ENCODE measurements around the gene ZNF273. TPM values are rescaled to one million over a fixed set of nuclear protein-coding genes. Genes with fewer than 3 reads are reported as not detected.
"Not testable (repeated sequence)": the region's sequence is repeated elsewhere in the genome, so short reads cannot be mapped to it uniquely, and the experiment has no call there.

ZNF273 gene
- total RNA-seq, 1 donor from 2014 or later, result 2.6 TPM

DNA sequence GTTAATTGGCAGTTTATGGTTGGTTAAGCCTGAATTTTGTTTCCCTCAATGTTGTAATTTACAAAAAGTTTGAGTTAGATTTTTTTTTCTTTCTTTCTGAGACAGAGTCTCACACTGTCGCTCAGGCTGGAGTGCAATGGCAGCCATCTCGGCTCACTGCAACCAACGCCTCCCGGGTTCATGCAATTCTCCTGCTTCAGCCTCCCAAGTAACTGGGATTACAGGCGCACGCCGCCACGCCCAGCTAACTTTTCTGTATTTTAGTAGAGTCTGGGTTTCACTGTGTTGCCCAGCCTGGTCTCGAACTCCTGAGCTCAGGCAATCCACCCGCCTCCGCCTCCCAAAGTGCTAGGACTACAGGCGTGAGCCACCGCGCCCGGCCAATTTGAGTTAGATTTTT is 935 bp downstream of the ZNF273 start:
- H3K36me3 ChIP-seq (ENCODE audit: control insufficient read depth, insufficient read depth, low read length), result no peaks in the 10 kb centered on the region
- no peaks in the 10 kb centered on the region for H3K27me3 ChIP-seq (ENCODE audit: control insufficient read depth, insufficient read depth, low read length)
- no peak for DNase-seq (ENCODE audit: low read depth)
- FAIRE-seq, result no peak
- TF ChIP-seq, protein P1, sequence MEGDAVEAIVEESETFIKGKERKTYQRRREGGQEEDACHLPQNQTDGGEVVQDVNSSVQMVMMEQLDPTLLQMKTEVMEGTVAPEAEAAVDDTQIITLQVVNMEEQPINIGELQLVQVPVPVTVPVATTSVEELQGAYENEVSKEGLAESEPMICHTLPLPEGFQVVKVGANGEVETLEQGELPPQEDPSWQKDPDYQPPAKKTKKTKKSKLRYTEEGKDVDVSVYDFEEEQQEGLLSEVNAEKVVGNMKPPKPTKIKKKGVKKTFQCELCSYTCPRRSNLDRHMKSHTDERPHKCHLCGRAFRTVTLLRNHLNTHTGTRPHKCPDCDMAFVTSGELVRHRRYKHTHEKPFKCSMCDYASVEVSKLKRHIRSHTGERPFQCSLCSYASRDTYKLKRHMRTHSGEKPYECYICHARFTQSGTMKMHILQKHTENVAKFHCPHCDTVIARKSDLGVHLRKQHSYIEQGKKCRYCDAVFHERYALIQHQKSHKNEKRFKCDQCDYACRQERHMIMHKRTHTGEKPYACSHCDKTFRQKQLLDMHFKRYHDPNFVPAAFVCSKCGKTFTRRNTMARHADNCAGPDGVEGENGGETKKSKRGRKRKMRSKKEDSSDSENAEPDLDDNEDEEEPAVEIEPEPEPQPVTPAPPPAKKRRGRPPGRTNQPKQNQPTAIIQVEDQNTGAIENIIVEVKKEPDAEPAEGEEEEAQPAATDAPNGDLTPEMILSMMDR (IDR thresholded peaks at IDR 0.05; ENCODE audit: insufficient read depth, low read length, severe bottlenecking), result no peak
- H3K4me3 ChIP-seq (ENCODE audit: low read depth, low read length), result peak overlapping the region; percentile 87

DNA sequence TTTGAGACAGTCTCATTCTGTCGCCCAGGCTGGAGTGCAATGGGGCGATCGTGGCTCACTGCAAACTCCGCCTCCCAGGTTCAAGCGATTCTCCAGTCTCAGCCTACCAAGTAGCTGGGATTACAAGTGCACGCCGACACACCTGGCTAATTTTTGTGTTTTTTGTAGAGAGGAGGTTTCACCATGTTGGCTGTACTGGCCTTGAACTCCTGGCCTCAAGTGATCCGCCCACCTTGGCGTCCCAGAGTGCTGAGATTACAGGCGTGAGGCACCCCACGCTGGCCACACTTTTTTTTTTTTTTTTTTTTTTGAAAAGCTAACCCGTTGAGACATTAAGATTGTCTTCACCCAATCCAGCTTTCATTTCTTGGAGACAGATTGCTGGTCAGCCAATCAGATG is 2.1 kb downstream of the ZNF273 start:
- Histone ChIP-seq H3K27me3 (ENCODE audit: control insufficient read depth, insufficient read depth, low read length) (no peaks in the 10 kb centered on the region), H3K36me3 (ENCODE audit: control insufficient read depth, insufficient read depth, low read length) (no peaks in the 10 kb centered on the region), H3K4me3 (ENCODE audit: low read depth, low read length) (no peak overlapping the region)
- TF ChIP-seq, protein P1 (IDR thresholded peaks at IDR 0.05; ENCODE audit: insufficient read depth, low read length, severe bottlenecking), result no peak
- DNase-seq (ENCODE audit: low read depth) (no peak), FAIRE-seq (no peak)

DNA sequence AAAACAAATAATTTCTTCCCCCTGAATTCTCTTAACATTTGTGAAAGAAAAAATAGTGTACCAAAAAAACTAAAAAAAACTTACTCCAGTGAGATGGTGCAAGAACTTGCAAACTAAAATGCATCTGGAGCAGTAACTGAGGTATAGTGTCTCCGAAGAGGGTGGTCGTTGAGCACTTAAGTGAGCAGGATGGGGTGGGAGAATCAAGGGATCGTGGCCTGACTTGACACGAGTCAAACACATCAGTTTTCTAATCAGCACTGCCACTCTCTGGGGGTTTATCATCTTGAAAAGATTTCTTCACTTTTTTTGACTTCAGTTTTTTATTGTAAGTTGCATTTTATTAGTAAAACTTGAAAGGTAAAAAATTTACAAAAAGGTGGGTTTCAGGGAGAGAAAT is 2.5 kb downstream of the ZNF273 start:
- Histone ChIP-seq H3K27me3 (ENCODE audit: control insufficient read depth, insufficient read depth, low read length) (no peaks in the 10 kb centered on the region), H3K36me3 (ENCODE audit: control insufficient read depth, insufficient read depth, low read length) (no peaks in the 10 kb centered on the region), H3K4me3 (ENCODE audit: low read depth, low read length) (no peak overlapping the region)
- FAIRE-seq (no peak), DNase-seq (ENCODE audit: low read depth) (no peak)
- TF ChIP-seq, protein P1 (IDR thresholded peaks at IDR 0.05; ENCODE audit: insufficient read depth, low read length, severe bottlenecking), result no peak

DNA sequence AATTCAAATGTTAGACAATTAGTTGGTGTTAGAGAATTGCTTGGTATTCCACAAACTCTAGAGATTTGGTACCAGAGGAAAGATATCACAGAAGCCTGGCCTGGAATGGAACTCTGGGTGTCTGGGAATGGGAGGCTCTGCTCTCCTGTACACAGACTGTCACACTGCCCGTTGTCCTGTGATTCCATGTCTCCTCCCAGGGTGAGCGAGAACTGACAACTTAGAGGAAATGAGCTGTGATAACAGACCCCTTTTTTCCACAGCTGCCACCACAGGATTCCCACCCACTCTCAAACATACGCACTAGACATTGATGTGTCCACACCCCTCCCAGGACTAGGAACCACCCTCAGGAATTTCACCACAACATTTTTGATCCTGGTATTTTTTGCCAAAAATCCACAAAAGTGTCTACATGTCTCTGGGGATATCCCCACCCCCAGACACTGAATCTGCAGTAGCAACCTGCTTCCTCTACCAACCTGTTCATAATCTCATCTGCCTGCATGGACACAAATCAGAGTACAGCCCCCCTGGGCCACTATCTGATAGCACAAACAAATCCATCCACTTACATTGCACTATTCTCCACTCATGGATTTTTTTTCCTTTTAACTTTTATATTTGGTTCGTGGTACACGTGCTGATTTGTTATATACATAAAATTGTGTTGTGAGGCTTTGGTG is 4.7 kb downstream of the ZNF273 start:
- peak; percentile 43 for FAIRE-seq
- TF ChIP-seq, protein P1 (IDR thresholded peaks at IDR 0.05; ENCODE audit: insufficient read depth, low read length, severe bottlenecking), result no peak
- Histone ChIP-seq H3K27me3 (ENCODE audit: control insufficient read depth, insufficient read depth, low read length) (no peaks in the 10 kb centered on the region), H3K4me3 (ENCODE audit: low read depth, low read length) (no peak overlapping the region), H3K36me3 (ENCODE audit: control insufficient read depth, insufficient read depth, low read length) (no peaks in the 10 kb centered on the region)
- no peak for DNase-seq (ENCODE audit: low read depth)

DNA sequence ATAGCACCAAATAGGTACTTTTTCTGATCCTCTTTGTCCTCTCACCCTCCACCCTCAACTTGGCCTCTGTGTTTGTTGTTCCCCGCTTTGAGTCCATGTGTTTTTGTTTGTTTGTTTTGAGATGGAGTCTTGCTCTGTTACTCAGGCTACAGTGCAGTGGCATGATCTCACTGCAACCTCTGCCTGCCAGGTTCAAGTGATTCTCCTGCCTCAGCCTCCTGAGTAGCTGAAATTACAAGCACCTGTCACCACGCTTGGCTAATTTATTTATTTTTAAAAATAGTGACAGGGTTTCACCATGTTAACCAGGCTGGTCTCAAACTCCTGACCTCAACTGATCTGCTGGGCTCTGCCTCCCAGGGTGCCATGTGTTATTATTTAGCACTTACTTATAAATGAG is 5.3 kb downstream of the ZNF273 start:
- Histone ChIP-seq H3K4me3 (ENCODE audit: low read depth, low read length) (no peak overlapping the region), H3K36me3 (ENCODE audit: control insufficient read depth, insufficient read depth, low read length) (no peaks in the 10 kb centered on the region), H3K27me3 (ENCODE audit: control insufficient read depth, insufficient read depth, low read length) (no peaks in the 10 kb centered on the region)
- TF ChIP-seq, protein P1 (IDR thresholded peaks at IDR 0.05; ENCODE audit: insufficient read depth, low read length, severe bottlenecking), result no peak
- DNase-seq (ENCODE audit: low read depth), result no peak
- FAIRE-seq, result no peak

DNA sequence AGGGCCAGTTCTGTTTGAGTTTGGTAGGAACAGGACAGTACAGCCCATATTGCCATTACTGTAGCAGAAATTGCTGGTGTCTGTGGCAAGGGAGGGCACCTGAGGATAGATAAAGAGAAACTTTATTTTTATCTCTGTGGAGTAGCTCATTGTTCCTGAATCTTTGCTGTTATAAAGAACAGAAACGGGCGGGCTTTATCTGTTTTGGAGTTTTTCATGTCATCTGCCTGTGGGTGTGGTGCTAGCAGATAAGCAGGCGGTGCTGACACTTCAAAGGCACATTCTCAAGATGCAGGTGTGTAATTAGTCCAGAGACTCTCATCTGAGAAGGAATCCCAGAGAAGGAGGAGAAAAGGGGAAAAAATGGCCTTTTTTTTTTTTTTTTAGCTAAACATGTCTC is 11.5 kb downstream of the ZNF273 start:
- no peak for DNase-seq (ENCODE audit: low read depth)
- Histone ChIP-seq H3K27me3 (ENCODE audit: control insufficient read depth, insufficient read depth, low read length) (no peaks in the 10 kb centered on the region), H3K4me3 (ENCODE audit: low read depth, low read length) (no peak overlapping the region), H3K36me3 (ENCODE audit: control insufficient read depth, insufficient read depth, low read length) (no peaks in the 10 kb centered on the region)
- no peak for FAIRE-seq
- TF ChIP-seq, protein P1 (IDR thresholded peaks at IDR 0.05; ENCODE audit: insufficient read depth, low read length, severe bottlenecking), result no peak

DNA sequence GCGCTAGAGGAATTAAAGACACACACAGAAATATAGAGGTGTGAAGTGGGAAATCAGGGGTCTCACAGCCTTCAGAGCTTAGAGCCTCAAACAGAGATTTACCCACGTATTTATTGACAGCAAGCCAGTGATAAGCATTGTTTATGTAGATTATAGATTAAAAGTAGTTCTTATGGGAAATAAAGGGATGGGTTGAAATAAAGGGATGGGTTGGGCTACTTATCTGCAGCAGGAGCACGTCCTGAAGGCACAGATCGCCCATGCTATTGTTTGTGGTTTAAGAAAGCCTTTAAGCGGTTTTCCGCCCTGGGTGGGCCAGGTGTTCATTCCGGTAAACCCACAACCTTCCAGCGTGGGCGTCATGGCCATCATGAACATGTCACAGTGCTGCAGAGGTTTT is 12.2 kb downstream of the ZNF273 start:
- not testable (repeated sequence) for DNase-seq (ENCODE audit: low read depth); H3K4me3 ChIP-seq (ENCODE audit: low read depth, low read length); FAIRE-seq; H3K27me3 ChIP-seq (ENCODE audit: control insufficient read depth, insufficient read depth, low read length); H3K36me3 ChIP-seq (ENCODE audit: control insufficient read depth, insufficient read depth, low read length)

DNA sequence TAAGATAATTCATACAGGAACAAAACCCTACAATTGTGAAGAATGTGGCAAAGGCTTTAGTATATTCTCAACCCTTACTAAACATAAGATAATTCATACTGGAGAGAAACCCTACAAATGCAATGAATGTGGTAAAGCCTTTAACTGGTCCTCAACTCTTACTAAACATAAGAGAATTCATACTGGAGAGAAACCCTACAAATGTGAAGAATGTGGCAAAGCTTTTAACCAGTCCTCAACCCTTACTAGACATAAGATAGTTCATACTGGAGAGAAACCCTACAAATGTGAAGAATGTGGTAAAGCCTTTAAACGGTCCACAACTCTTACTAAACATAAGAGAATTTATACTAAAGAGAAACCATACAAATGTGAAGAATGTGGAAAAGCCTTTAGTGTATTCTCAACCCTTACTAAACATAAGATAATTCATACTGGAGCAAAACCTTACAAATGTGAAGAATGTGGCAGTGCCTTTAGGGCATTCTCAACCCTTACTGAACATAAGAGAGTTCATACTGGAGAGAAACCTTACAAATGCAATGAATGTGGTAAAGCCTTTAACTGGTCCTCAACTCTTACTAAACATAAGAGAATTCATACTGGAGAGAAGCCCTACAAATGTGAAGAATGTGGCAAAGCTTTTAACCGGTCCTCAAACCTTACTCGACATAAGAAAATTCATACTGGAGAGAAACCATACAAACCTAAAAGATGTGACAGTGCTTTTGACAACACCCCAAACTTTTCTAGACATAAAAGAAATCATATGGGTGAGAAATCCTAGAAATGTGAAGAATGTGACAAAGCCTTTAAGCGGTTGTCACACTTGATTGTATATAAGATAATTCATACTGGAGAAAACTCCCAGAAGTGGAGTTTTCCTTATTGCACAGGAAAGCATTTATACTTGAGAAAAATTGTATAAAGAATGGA is 25.4 kb downstream of the ZNF273 start:
- H3K36me3 ChIP-seq (ENCODE audit: control insufficient read depth, insufficient read depth, low read length), result not testable (repeated sequence)

More for the DNA sequence above, 25.4 kb downstream of the ZNF273 start:
- not testable (repeated sequence) for H3K4me3 ChIP-seq (ENCODE audit: low read depth, low read length); DNase-seq (ENCODE audit: low read depth); H3K27me3 ChIP-seq (ENCODE audit: control insufficient read depth, insufficient read depth, low read length); FAIRE-seq
